ENCODE data around the gene MOB3A.

The MOB3A gene

GRCh38 chr19:2055931-2056836 is 39.9 kb downstream of the MOB3A start:
- DNase-seq: no peak

- DNase-seq: peak; percentile 27
Measured at GRCh38 chr19:2054763-2055162, 41.4 kb downstream of the MOB3A start.

GRCh38 chr19:2053601-2054389 is 42.3 kb downstream of the MOB3A start:
- no peak for DNase-seq

GRCh38 chr19:2051773-2052704 is 44.1 kb downstream of the MOB3A start:
- DNase-seq: no peak

GRCh38 chr19:2050991-2051772 is 44.9 kb downstream of the MOB3A start, which contains the start of gene MKNK2:
TSS of gene MKNK2 (minus strand) at chr19:2051244. CDS start at chr19:2050851, 393 bp downstream.
- DNase-seq: peak; percentile 77

GRCh38 chr19:2050349-2050990 is 45.7 kb downstream of the MOB3A start:
- DNase-seq: peak; percentile 11

- peak; percentile 66 for DNase-seq
Measured at GRCh38 chr19:2049741-2050348, 46.3 kb downstream of the MOB3A start.

- DNase-seq: no peak
Measured at GRCh38 chr19:2048959-2049740, 47.0 kb downstream of the MOB3A start.

GRCh38 chr19:2048104-2048958 is 47.8 kb downstream of the MOB3A start:
- DNase-seq: no peak

GRCh38 chr19:2047449-2048103 is 48.5 kb downstream of the MOB3A start:
- no peak for DNase-seq

GRCh38 chr19:2047076-2047448 is 49.1 kb downstream of the MOB3A start:
- DNase-seq: no peak

- DNase-seq: no peak
Measured at GRCh38 chr19:2046046-2046907, 49.8 kb downstream of the MOB3A start.

- no peak for DNase-seq
Measured at GRCh38 chr19:2045501-2046045, 50.6 kb downstream of the MOB3A start.

GRCh38 chr19:2044709-2045500 is 51.2 kb downstream of the MOB3A start:
- no peak for DNase-seq

GRCh38 chr19:2043961-2044708 is 52.0 kb downstream of the MOB3A start:
- DNase-seq: no peak

GRCh38 chr19:2043251-2043641 is 52.9 kb downstream of the MOB3A start:
- DNase-seq: no peak
